ENCODE data around the gene TRPM3.

TRPM3 gene

DNA sequence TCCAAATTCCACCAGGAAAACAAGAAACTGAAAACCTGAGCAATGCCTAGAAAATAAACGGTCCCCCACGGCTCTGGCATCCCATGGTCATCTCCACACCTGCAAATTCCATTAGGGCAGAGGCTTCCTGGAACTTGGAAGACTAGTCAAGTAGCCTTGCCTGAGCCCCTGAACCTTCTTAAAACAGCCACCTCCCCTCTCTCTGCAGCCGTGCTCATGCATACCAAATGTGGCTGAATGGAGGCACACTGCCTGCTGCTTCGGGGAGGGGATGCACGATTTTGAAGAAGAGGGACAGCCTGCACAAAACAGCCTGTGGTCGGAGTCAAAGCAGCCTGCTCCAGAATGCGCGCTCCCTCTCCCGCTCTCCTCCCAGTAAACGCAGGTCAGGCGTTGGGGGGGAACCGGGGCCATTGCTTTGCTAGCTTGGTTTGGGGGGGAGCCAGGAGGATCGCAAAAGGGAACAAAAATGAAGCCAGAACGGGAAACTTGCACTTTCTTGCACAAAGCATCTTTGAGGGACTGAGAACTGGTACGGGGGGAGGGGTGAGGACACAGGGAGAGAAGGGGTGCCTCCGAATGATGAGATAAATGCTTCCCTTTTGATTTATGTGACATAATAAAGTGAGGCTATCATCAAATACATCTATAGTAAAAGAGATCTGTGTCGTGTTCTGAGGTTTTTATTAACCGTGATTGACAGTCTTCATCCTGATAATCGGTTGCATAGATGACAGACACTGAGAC, at the start of gene TRPM3:
TRPM3 (minus strand) TSS at position 347 of the 747 bp plus-strand sequence; CDS start at position 80, 267 bp downstream.
- no peak for DNase-seq (ENCODE audit: low spot score)

DNA sequence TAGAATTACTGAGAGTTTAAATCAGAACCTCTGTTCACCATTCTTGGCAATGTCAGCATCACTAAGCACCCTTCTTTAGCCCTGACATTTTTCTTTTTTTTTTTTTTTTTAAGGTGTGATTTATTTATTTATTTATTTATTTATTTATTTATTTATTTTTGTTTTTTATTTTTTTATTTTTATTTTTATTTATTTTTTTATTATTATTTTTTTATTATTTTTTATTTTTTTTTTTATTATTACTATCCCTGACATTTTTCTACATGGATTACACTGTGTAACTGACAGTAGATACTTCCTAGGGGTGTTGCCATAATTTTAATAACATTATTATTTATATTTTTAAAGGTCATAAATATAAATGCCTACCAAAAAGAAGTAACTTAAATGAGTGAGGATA, 47.0 kb upstream of the TRPM3 start:
- no peak for DNase-seq (ENCODE audit: low spot score)

GRCh38 chr9:71162126-71162525, 40.7 kb upstream of the TRPM3 start:
- DNase-seq (ENCODE audit: low spot score), result no peak

- no peak for DNase-seq (ENCODE audit: low spot score)
Measured at GRCh38 chr9:71157731-71158130, 36.3 kb upstream of the TRPM3 start.

DNA sequence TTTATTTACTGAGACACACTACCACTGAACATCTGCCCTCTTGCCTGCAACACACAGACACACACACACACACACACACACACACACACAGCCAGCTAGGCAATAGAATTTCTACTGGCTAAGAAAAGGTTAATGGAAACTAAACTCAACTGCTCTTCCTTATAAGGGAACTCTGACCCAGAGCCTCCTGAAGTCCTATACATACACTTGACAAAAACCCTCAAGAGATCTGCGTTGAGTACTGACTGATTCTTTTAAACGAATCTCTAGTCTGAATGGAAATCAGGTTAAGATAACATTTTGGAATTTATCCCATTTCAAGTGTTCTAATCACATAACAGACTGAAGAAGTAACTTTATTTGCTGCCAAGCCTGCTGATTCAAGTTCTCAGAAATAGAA, 25.9 kb upstream of the TRPM3 start:
- no peak for DNase-seq (ENCODE audit: low spot score)

GRCh38 chr9:71146511-71146910, 25.1 kb upstream of the TRPM3 start:
- DNase-seq (ENCODE audit: low spot score), result no peak

DNA sequence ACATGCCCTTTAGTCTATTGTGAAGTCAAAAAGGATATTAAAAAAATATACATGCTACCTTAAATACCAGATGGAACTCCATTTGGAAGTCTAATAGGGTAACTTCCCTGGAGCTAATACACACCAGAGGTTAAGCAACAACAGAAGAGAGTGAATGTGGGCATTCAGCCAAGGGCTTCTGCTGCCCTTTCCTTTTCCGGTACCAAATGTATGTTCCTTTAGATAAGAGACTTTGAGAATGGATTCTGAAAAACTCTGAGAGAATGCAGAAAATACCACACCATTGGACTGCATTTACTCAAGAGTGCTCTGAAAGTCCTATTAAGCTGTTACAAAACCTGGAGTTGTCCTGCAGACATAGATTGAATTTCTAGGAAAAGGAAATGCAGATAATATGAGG, 23.8 kb upstream of the TRPM3 start:
- no peak for DNase-seq (ENCODE audit: low spot score)

DNA sequence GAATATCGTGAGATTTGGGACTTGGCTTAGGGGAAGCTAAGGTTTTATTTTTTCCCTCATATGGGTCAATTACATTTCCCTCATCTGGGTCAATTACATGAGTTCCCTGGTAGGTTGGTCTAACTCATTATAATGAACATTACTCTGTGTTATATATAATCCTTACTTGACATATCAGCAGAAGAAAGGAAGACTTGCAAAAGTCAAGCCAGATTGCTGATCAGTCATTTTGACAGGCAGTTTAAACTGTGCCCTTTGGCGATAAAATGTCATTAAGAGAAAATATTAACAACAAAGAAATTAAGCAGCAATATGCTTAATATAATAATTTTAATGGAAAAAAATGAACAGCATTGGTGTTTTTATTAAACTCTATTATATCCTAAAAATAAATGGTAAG, 23.1 kb upstream of the TRPM3 start:
- no peak for DNase-seq (ENCODE audit: low spot score)

- no peak for DNase-seq (ENCODE audit: low spot score)
Measured at GRCh38 chr9:71136696-71137095, 15.3 kb upstream of the TRPM3 start.

DNA sequence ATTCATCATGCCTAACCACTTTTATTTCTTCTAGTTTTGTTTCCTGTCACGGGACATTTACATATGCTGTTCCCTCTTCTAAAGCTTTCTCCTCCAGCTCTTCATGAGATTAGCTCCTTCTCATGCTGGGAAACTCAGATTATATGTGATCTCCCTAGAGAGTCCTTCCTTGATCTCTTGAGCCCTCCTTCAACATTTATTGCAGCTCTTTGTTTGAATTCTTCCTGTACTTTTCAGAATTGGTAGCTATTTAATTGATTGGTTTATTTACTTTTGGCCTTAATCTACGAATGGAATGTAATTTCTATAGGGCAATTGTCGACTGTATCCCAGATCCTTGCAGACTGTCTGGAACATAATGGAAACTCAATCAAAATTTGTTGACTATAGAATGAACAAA, 9.7 kb upstream of the TRPM3 start:
- no peak for DNase-seq (ENCODE audit: low spot score)

DNA sequence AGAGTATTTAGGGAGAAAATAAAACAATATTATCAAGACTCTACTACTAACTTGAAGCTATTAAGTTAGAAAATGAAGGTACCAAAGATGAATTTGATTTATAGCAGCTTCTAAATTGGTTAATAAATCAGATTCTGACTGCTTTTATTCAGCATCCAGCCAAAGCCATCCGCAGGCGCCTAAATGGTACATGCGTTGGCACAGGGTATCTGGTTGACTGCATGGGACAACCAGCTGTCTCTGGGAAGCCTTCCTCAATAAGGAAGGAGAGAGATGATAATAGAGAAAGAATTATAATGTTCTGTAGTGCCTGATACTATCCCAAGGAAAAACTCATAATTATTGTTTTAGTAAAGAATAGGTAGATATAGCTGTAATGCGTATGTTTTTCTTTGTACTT, 9.1 kb upstream of the TRPM3 start:
- DNase-seq (ENCODE audit: low spot score), result no peak

- DNase-seq (ENCODE audit: low spot score), result no peak
Measured at GRCh38 chr9:71128796-71129195, 7.4 kb upstream of the TRPM3 start.

DNA sequence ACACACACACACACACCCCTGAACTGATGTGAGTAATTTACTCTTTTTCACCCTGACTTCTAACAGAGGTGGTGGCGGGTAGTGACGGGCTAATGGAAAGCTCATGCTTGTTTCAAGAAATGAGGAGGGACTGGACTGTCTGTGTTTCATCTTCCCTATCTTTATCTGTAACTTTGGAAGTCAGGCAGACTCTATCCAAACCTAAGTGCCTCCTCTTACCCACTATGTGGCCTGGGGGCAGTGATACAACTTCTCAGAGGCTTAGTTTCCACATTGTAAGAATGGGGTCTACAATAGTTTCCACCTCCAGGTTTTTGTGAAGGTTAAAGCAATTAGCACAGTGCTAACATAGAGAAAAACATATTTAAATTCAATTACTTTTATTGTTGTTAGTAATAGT, 5.9 kb upstream of the TRPM3 start:
- DNase-seq (ENCODE audit: low spot score), result no peak

DNA sequence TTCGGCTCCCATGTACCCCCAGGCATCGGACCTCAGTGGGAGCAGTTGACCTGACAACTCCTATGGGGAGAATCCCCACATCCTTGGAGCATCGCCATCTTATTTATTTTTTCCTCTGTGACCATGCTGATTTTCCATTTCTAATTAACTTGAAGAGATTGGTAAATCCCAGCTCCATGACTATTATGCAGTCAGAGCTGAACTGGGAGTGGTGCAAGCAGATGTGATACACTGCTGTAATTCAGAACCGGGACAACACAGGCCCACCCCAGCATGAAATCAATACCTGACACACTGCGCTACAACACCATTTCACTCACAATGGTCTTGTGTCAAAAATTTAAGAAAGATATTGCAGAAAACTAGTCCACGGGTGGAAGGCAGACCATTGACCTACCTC, 1.0 kb upstream of the TRPM3 start:
- DNase-seq (ENCODE audit: low spot score), result no peak

- DNase-seq (ENCODE audit: low spot score), result no peak
Measured at GRCh38 chr9:71122022-71122275, 528 bp upstream of the TRPM3 start.

DNA sequence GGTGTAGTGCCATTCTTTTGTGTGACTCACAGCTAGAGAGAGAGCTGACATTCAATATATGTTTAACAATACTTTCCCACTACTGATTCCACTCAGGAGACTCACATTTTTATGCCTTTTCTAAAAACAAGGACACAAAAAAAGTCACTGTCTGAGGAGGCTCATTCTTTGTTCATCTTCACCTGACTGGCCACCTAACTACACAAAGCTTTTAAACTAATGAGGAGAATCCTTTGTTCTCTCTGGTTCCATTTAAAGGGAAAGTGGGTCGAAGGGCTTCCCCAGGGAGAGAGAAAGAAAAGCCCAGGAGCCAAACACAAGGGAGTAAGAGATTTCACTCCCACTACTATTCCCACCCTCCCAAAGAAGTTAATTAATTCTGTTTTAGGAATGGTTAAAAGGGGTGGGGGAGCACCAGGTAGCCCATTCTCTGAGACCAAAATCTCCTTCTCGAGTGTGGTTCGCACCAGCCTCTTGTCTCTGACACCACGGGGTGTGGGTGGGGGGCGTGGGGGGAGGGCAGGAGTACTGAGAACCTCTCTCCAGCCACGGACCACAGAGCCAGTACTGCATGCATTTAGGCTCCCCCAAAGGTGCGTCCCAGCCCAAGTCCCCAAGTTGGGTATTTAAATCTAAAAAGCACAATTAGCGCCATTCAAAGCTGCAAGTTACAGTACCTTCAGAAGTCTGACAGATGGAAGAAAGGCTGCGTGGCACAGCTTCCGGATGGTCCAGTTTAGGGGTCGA, 747 bp downstream of the TRPM3 start:
- DNase-seq (ENCODE audit: low spot score), result no peak

DNA sequence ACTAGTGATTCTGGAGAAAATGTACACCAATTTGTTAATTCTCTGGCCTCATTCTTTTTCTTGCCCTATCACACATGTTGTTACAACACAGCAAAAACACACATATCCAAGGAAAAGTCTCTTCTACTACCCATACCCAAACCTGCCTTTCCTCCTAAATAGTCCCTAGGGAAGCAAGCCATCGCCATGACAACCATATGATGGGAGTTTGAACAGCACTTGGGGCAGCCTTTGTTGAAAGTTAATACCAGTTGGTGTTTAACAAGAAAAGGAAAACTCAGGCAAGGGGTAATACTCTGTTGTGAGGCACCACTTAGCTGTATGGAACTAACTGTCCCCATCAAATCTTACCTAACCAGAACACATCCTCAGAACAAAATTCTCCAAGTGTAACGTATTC, 1.7 kb downstream of the TRPM3 start:
- DNase-seq (ENCODE audit: low spot score), result no peak

GRCh38 chr9:71118324-71118723, 3.1 kb downstream of the TRPM3 start:
- no peak for DNase-seq (ENCODE audit: low spot score)

DNA sequence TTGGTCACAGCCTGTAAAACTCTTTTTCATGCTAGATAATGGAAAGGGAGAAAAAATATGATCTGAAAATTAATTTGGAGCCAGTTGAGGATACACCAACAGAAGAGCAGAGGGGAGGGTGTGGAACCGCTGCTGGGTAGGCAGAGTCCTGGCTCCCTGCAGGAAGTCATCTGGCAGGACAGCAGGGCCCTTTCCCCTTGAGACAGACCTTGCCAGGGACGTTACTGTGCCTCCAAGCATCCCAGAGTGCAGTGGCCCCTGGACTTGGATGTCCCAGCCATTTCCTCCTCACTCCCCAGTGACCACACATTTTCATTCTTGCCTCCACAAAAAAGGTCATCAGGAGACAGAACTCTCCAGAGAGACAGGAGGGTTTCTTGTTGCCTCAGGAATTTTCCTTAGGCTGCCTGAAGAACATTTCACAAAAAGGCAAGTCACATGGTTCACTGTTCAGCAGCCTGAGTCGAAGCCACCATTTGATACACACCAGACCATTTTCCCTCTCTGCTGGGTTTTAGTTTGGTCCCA, 5.9 kb downstream of the TRPM3 start:
- DNase-seq (ENCODE audit: low spot score), result no peak

- no peak for DNase-seq (ENCODE audit: low spot score)
Measured at GRCh38 chr9:71112866-71113265, 8.6 kb downstream of the TRPM3 start.

GRCh38 chr9:71108937-71109336, 12.5 kb downstream of the TRPM3 start:
- no peak for DNase-seq (ENCODE audit: low spot score)

GRCh38 chr9:71106992-71107391, 14.4 kb downstream of the TRPM3 start:
- DNase-seq (ENCODE audit: low spot score), result no peak

DNA sequence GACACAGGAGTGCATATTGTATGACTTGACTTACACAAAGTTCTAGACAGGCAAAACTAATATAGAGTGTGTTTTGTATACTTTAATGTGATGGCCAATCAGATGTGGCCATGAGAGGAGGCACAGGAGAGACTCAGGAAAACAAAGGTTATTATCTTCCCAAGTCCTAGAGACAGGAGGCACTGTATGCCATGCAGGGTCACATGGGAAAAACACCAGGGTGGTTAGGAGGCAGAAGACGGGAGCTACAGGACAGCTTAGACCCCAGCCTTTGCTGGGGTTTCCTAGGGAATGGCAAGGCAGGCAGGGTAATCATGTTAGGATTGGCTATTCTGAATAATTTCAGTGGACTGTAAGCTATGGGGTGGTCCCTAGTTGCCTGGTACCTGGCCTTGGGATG, 16.2 kb downstream of the TRPM3 start:
- DNase-seq (ENCODE audit: low spot score), result no peak

- no peak for DNase-seq (ENCODE audit: low spot score)
Measured at GRCh38 chr9:71098801-71099200, 22.6 kb downstream of the TRPM3 start.

Measured in CD4-positive, alpha-beta T cell treated with Interleukin-15 for 4 hours (primary cell).